NCI-H1436 treated with DMSO at 0.1 percent for 48 hours (cell line): Measurements from ENCODE around the gene BTBD9.

Source experiments
- DNase-seq: peaks from one replicate; lab custom pipeline; 2025; lab: John Stamatoyannopoulos, UW

BTBD9 gene

DNA sequence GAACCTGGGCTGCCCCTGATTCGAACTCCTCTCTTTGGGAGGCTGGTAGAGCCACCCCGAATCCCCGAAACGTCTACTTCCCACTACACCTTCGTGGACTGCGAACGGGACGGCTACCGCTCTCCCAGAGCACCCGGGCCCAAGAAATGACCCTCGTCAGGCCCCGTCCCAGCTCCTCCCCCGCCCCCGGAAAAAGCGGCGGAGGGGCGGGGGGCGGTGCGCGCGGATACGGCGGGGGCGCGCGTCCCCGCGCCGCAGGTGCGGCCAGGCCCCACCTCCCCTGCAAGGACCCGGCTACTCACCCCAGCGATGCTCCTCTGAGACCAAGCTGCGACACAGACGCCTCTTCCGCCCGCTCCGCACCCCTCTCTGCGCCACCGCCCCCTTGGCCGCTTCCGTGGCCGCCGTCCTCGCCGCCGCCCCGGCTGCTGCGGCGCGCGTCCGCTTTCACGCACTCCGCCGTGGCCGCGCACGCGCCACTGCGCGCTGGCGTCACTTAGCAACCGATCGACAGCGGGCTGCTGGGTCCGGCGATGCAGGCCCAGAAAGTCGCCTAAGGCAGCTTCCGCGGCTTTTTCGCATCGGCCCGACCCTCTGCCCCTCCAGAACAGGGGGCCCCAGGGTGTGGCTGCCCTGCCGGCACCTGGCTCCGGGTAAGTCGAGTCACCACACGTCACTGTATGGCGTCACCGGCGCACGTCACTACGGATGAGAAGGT lies at the start of gene BTBD9:
TSS of gene BTBD9 (minus strand) at position 432 of the 718 bp plus-strand sequence.
- DNase-seq = no peak

GRCh38 chr6:38688579-38689087 lies 48.9 kb upstream of the BTBD9 start:
- DNase-seq = no peak

DNA sequence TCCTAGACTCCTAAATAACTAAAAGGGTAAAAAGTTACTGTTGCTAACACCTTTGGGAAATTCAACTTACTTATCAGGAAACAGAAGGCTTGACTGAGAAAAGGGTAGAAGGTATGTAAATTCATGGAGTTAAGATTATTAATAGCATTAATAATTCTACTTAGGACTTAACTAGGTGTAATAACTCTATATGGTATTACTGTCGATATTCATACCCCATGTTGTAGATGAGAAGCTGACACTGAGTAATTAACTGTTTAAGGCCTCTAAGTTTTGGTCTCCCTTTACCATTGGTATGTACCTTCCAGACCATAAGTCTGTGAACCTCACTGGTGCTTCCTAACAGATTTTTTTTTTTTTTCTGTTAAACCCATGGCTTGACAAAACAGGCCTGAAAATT lies 47.8 kb upstream of the BTBD9 start:
- DNase-seq = no peak

GRCh38 chr6:38687043-38687353 lies 47.3 kb upstream of the BTBD9 start:
- DNase-seq = no peak

- no peak for DNase-seq
These were observed 46.7 kb upstream of the BTBD9 start for GRCh38 chr6:38686270-38687042.

DNA sequence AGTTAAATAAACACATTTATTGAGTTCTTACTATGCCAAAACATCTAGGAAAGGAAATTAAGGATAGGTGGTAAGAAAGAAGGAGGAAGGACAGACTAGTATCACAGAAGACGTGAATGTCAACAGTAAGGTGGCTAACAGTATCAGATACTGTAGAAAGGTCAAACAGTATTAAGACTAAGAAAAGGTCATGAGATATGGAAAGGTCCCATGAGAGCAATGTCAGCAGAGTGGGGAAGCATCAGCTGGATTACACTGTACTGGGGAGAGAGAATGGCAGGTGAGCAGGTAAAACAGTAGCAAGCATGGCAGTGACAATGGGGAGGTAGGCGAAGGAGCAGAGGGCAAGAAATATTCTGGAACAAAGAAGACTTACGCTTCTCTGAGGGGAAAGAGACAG lies 45.2 kb upstream of the BTBD9 start:
- no peak for DNase-seq

- DNase-seq = no peak
These were observed 44.5 kb upstream of the BTBD9 start for GRCh38 chr6:38684237-38684636.

GRCh38 chr6:38681850-38682249 lies 42.1 kb upstream of the BTBD9 start:
- DNase-seq = no peak

GRCh38 chr6:38679668-38680067 lies 39.9 kb upstream of the BTBD9 start:
- DNase-seq = no peak

DNA sequence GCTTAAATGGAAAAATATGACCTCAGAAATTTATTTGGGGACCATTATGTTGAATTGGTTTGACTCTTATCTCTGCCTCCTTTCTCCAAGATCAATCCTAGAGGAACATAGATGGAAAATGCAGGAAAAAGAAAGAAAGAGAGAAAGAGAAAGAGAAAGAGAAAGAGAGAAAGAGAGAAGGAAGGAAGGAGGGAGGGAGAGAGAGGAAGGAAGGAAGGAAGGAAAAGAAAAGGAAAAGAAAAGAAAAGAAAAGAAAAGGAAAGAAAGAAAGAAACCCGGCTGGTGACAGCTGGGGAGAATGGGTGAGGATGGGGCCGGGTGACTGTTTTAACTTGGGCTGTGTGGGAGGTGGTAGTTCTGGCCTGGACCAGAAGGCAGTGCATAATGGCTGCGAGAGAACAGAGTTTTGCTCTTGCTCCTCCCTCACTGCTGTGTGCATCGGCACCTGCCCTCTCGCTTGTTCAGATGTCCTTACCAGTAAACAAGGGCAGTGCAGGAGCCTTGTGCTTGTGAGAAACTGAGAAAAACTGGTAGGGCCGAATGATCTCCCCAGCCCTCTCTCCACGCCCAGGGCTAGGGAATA lies 38.5 kb upstream of the BTBD9 start:
- no peak for DNase-seq

DNA sequence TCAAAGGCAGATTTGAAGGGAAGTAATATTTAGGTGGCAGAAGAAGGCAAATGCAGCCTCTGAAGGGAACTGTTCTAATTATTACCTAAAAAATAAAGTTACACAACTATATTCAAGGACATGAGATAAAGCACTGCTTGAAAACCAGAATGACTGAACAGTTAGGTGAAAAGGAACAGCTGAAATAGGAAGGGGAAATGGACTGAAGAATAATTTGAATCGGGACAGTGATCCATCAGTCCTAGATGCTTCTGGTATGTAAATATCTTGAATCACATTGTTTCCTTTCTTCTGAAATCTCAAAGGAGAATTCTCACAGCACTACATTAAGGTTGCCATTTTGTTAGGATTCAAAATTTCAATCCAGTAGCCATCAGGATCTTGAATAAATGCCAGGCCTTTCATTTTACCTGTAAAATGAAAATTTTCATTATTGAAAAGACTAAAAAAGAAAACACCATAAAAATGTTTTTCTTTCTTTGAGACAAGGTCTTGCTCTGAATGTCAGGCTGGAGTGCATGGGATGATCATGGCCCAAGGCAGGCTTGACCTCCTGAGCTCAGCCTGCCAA lies 37.3 kb upstream of the BTBD9 start:
- no peak for DNase-seq

DNA sequence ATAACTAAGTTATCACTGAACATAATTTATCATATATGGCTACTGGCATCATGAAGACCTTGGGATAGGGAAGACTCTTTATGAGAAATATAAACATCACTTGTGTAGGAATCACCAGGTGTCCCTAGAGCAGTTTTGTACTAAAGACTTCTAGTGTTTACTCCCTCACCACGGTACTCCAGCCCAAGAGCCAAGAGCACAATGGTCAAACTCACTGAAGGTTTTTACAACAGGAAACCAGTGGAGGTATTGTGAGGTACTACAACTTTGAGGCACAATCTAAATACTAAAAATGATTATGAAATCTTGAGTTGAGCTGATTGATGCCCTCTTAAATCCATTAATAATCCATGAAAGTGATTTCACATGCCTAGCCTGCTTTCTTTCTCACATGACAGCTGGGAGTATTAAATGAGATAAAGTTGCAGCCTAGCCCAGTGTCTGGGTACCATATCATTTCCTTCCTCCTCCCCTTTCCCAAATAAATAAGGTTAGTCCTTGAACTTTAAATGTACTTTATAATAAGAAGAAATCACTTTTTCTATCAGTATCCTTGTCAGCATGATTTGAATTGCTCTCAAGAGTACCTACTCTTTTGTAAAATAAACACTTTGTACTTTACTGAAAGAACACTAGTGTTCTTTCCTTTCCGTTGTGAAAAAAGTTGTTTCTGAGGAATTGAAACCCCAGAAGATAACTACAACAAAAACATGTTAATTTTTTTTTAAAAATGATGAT lies 36.7 kb upstream of the BTBD9 start:
- no peak for DNase-seq

DNA sequence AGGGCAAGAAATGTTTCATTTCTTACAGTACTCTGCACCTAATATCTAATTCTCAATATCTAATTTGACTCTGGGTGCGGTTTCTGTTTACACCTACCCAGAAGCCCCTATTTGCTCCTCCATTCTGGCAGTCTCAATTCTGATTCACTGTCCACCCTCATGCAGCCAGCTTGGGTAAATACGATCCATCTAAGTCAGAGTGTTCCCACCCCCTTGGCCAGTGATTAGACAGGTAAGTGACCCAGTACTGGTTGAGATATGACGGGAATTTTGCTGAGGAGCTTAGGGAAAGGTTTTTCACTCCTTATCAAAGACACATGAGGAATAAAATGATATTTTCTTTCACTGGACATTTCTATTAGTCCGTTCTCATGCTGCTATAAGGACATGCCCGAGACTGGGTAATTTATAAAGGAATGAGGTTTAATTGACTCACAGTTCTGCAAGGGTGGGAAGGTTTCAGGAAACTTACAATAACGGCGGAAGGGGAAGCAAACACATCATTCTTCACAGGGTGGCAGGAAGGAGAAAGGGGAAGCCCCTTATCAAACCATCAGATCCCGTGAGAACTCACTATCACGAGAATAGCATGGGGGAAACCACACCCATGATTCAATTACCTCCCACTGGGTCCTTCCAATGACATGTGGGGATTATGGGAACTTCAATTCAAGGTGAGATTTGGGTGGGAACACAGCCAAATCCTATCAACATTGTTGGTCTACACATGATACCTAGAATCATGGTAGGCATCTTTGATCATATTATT lies 33.9 kb upstream of the BTBD9 start:
- no peak for DNase-seq

- no peak for DNase-seq
These were observed 32.2 kb upstream of the BTBD9 start for GRCh38 chr6:38671885-38672467.

DNA sequence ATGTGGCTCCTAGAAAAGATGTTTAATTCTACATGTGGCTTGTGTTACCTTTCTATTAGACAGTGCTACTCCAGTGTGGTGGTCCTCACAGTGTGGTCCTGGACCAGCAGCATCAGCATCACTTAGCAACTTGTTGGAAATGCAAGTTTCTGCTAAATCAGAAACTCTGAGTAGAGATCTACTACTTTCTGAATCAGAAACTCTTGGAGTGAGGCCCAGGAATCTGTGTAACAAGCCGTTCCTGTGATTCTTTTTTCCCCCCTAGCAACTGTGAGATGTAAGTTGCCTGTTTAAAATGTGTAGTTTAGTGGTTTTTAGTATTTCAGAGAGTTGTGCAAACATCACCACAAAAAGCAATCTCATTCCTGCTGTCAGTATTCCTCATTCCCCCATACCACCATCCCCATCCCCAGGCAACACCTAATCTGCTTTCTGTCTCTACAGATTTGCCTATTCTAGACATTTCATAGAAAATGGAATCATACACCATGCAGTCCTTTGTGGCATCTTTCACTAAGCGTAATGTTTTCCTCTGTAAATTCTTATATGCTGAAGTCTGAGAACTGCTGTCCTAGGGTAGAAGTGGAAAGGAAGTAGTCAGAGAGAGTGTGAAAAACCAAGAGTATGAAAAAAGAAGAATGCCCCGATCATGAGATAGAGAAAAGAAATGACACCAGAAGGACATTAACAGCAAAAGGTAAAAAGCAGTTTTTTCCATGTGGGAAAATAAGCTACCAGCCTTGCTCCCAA lies 18.9 kb upstream of the BTBD9 start:
- DNase-seq = no peak

- no peak for DNase-seq
These were observed 17.2 kb upstream of the BTBD9 start for GRCh38 chr6:38656896-38657295.

DNA sequence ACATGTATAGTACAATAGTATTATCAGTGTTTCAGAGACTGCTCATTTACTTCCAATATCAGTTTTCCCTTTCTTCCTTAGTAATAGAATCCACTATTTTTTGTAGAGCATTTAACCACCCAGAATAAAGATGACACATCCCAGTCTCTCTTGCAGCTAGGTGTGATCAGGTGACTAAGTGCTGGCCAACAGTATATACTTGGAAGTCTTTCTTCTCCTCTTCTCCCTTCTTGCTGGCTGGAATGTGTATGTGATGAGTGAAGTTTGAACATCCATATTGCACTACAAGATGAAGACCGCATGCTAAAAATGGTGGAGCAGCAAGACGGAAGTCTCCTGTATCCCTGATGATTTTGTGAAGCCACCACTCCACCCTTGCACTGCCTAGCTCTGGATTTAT lies 14.5 kb upstream of the BTBD9 start:
- DNase-seq = no peak

GRCh38 chr6:38651121-38651784 lies 11.5 kb upstream of the BTBD9 start:
- no peak for DNase-seq

GRCh38 chr6:38650207-38650752 lies 10.6 kb upstream of the BTBD9 start:
- no peak for DNase-seq
